Neural progenitor cell (in vitro differentiated cells): ENCODE data around the gene MYO16.

Source experiments
- EZH2 ChIP-seq: fragments of 200-600 bp; sonication (generic); IDR thresholded peaks from 2 replicates; pipeline ENCODE4 v1.6.1; 2017; ENCODE audit warnings: antibody characterized with exemption, mild to moderate bottlenecking, moderate library complexity
- EZH2phosphoT487 ChIP-seq: fragments of 200-600 bp; sonication (generic); IDR thresholded peaks from 2 replicates; pipeline ENCODE4 v1.6.1; 2017; ENCODE audit warnings: antibody characterized with exemption
- TF ChIP-seq, protein P1 (sequence below): fragments of 200-600 bp; sonication (generic); IDR thresholded peaks from 2 replicates; pipeline ENCODE4 v1.5.1; 2017; ENCODE audit warnings: antibody characterized with exemption, mild to moderate bottlenecking

DNA sequence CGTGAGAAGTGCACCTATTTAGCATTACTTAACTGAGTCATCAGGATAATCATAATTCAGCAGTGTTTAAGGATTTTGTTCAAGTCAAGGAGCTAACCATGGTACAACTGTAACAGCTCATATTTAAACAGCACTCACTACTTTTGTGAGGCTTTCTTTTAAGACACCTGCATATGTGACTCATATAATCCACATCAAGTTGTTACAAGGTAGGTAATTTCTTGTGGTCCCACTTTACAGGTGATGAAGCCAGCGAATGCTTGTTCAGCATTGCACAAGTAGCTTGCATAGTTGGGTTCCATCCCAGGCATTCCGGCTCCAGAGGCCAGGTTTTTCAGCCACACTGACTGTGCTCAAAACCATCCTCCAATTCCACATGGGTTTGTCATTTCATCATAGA lies 569.2 kb downstream of the MYO16 start:
- TF ChIP-seq, protein P1, sequence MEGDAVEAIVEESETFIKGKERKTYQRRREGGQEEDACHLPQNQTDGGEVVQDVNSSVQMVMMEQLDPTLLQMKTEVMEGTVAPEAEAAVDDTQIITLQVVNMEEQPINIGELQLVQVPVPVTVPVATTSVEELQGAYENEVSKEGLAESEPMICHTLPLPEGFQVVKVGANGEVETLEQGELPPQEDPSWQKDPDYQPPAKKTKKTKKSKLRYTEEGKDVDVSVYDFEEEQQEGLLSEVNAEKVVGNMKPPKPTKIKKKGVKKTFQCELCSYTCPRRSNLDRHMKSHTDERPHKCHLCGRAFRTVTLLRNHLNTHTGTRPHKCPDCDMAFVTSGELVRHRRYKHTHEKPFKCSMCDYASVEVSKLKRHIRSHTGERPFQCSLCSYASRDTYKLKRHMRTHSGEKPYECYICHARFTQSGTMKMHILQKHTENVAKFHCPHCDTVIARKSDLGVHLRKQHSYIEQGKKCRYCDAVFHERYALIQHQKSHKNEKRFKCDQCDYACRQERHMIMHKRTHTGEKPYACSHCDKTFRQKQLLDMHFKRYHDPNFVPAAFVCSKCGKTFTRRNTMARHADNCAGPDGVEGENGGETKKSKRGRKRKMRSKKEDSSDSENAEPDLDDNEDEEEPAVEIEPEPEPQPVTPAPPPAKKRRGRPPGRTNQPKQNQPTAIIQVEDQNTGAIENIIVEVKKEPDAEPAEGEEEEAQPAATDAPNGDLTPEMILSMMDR: no peak
- TF ChIP-seq EZH2 (no peak), EZH2phosphoT487 (no peak)
